Gastroesophageal sphincter (tissue), 4 donors: ENCODE measurements around the gene TEFM. TPM values are rescaled to one million over a fixed set of nuclear protein-coding genes. Genes with fewer than 3 reads are reported as not detected.

Experiments used
- ATAC-seq: fragments of 150-250 bp; one replicate; pipeline ENCODE4 v1.9.1; 2016; ENCODE audit warnings: mild to moderate bottlenecking, moderate library complexity
- H3K27ac ChIP-seq, 4 donors: fragments of 200-600 bp; sonication (generic) in 3 of 4; 1 replicate in 3 of 4; 2 replicates in 1 of 4; pipeline ENCODE4 v1.5.1; 2016 to 2019
- H3K27me3 ChIP-seq: fragments of 200-600 bp; sonication (generic); one replicate; pipeline ENCODE4 v1.5.1; 2019
- H3K36me3 ChIP-seq, 2 donors: fragments of 200-600 bp; sonication (generic); one replicate each; pipeline ENCODE4 v1.5.1; 2019; ENCODE audit warnings: control low read depth in 1 of 2
- H3K4me1 ChIP-seq, 3 donors: fragments of 200-600 bp; sonication (generic); 1 replicate in 2 of 3; 2 replicates in 1 of 3; pipeline ENCODE4 v1.5.1; 2016 to 2019; ENCODE audit warnings: control low read depth in 2 of 3
- H3K4me3 ChIP-seq, 2 donors: fragments of 200-600 bp; sonication (generic); one replicate each; pipeline ENCODE4 v1.5.1; 2019; ENCODE audit warnings: mild to moderate bottlenecking in 1 of 2, moderate library complexity in 1 of 2
- H3K9me3 ChIP-seq, 3 donors: fragments of 200-600 bp; sonication (generic); one replicate each; pipeline ENCODE4 v1.5.1; 2017 to 2019; ENCODE audit warnings: control low read depth in 2 of 3
- CTCF ChIP-seq, 4 experiments: fragments of 200-600 bp in 2 of 4; fragments of 450-650 bp in 2 of 4; sonication (generic) in 1 of 4; IDR thresholded peaks; one replicate each; pipeline ENCODE4 v1.5.1; 2017 to 2019; ENCODE audit warnings: antibody characterized with exemption in 4 of 4, mild to moderate bottlenecking in 2 of 4, moderate library complexity in 2 of 4
- EP300 ChIP-seq: sonication (generic); formaldehyde crosslinking; IDR thresholded peaks from one replicate; pipeline ENCODE4 v1.6.1; 2017; ENCODE audit warnings: antibody characterized with exemption, mild to moderate bottlenecking
- POLR2A ChIP-seq, 2 donors: fragments of 450-650 bp; IDR thresholded peaks; one replicate each; pipeline ENCODE4 v1.6.1; 2017; ENCODE audit warnings: antibody characterized with exemption in 2 of 2, mild to moderate bottlenecking in 2 of 2, moderate library complexity in 1 of 2
- POLR2AphosphoS5 ChIP-seq: sonication (generic); formaldehyde crosslinking; IDR thresholded peaks from one replicate; pipeline ENCODE4 v1.6.1; 2017; ENCODE audit warnings: antibody characterized with exemption
- WGBS, 2 donors: methylation state at CpG; one replicate each; pipeline ENCODE4 v1.1.5; 2018; ENCODE audit warnings: low coverage in 1 of 2; 5-methylcytosine and 5-hydroxymethylcytosine counted together
- small RNA-seq, 4 donors: library from RNA; depleted of rRNA; stranded (forward); fragments of <200 nt; gene quantifications; one replicate each; pipeline ENCODE3, GENCODE V24; 2016
- total RNA-seq, 4 donors: library from RNA; depleted of rRNA; stranded (reverse); fragments of >200 nt; gene quantifications; one replicate each; pipeline ENCODE4 v1.1.0, GENCODE V29; 2016

TEFM gene
- total RNA-seq, 4 donors from 2014 or later: 4.8 to 14.9 (median 7.5) TPM

- WGBS, 2 donors: 82 to 91% methylated on average over 2 to 4 of the region's 6 CpGs
- Histone ChIP-seq H3K27ac (no peak overlapping the region), H3K36me3 (peaks cover 0 to 20% of the 10 kb centered on the region in 2 donors), H3K9me3 (no peaks in the 10 kb centered on the region), H3K4me1 (no peaks in the 10 kb centered on the region), H3K27me3 (no peaks in the 10 kb centered on the region), H3K4me3 (no peak overlapping the region)
- TF ChIP-seq EP300 (no peak), POLR2AphosphoS5 (no peak), CTCF (IDR thresholded peaks at IDR 0.05) (no peak), POLR2A (IDR thresholded peaks at IDR 0.05) (no peak)
- ATAC-seq: no peak
These were observed 37.0 kb downstream of the TEFM start for GRCh38 chr17:30869005-30869404.

GRCh38 chr17:30864636-30865035 lies 41.4 kb downstream of the TEFM start:
- no peak overlapping the region for H3K4me3 ChIP-seq
- H3K27ac ChIP-seq: no peak overlapping the region
- H3K36me3 ChIP-seq: peaks cover 0 to 9% of the 10 kb centered on the region in 2 donors
- no peaks in the 10 kb centered on the region for H3K9me3 ChIP-seq
- no peak for TF ChIP-seq CTCF (IDR thresholded peaks at IDR 0.05)
- TF ChIP-seq POLR2AphosphoS5: no peak
- no peak for TF ChIP-seq EP300
- no peak for TF ChIP-seq POLR2A (IDR thresholded peaks at IDR 0.05)
- ATAC-seq: no peak
- 92 to 100% methylated on average over 1 of the region's 1 CpG for WGBS, 2 donors
- no peaks in the 10 kb centered on the region for H3K27me3 ChIP-seq
- no peaks in the 10 kb centered on the region for H3K4me1 ChIP-seq

- Histone ChIP-seq H3K4me3 (no peak overlapping the region), H3K4me1 (no peaks in the 10 kb centered on the region), H3K9me3 (no peaks in the 10 kb centered on the region), H3K27ac (no peak overlapping the region), H3K27me3 (no peaks in the 10 kb centered on the region), H3K36me3 (no peaks in the 10 kb centered on the region)
- no peak for ATAC-seq
- TF ChIP-seq EP300: no peak
- TF ChIP-seq CTCF (IDR thresholded peaks at IDR 0.05): no peak
- TF ChIP-seq POLR2AphosphoS5: no peak
- TF ChIP-seq POLR2A (IDR thresholded peaks at IDR 0.05): no peak
- 85 to 93% methylated on average over 2 to 6 of the region's 9 CpGs for WGBS, 2 donors
These were observed 47.3 kb downstream of the TEFM start for GRCh38 chr17:30858556-30859250.

- Histone ChIP-seq H3K36me3 (no peaks in the 10 kb centered on the region), H3K4me3 (no peak overlapping the region), H3K27me3 (no peaks in the 10 kb centered on the region), H3K9me3 (no peaks in the 10 kb centered on the region), H3K4me1 (no peaks in the 10 kb centered on the region), H3K27ac (no peak overlapping the region)
- TF ChIP-seq CTCF (IDR thresholded peaks at IDR 0.05) (no peak), EP300 (no peak), POLR2A (IDR thresholded peaks at IDR 0.05) (no peak), POLR2AphosphoS5 (no peak)
- ATAC-seq: no peak
- 100% methylated on average over 1 to 3 of the region's 3 CpGs for WGBS, 2 donors
These were observed 51.9 kb downstream of the TEFM start for GRCh38 chr17:30854146-30854545.

Small RNA genes within 50 kb of the gene (small RNA-seq; reads per million reads assigned to genes)
- 0 reads per million in 4 donors for gene RNU6-298P

Other genes starting within 250 kb of the TEFM start
- gene CRLF3, start 81.5 kb downstream of the TEFM start, total RNA-seq: 10 to 100 TPM in 3 of 4 donors, 1 to 10 TPM in 1; 7.0 to 18.4 (median 11.4) TPM
- gene ATAD5, start 74.3 kb downstream of the TEFM start, total RNA-seq: 1 to 10 TPM in 1 of 4 donors, under 1 TPM in 3; 0.47 to 1.7 (median 0.86) TPM
- gene ADAP2, start 15.7 kb upstream of the TEFM start, total RNA-seq: 10 to 100 TPM; 10.6 to 20.9 (median 12.6) TPM
- 10 to 100 TPM; 18.2 to 22.3 (median 20.3) TPM for gene RNF135, start 64.8 kb upstream of the TEFM start, total RNA-seq
- 10 to 100 TPM; 41.7 to 69.9 (median 54.4) TPM for gene NF1, start 188.7 kb upstream of the TEFM start, total RNA-seq